DMS 273 treated with DMSO at 0.1 percent for 48 hours (cell line): Measurements from ENCODE around the gene CCDC116.
"Not testable (repeated sequence)": the region's sequence is repeated elsewhere in the genome, so short reads cannot be mapped to it uniquely, and the experiment has no call there.

ENCODE experiments used
- DNase-seq: peaks from one replicate; lab custom pipeline; 2025; lab: John Stamatoyannopoulos, UW

CCDC116 gene

GRCh38 chr22:21632237-21632895 lies at the start of gene CCDC116:
Gene CCDC116 (plus strand): TSS chr22:21632760. CDS start chr22:21633182, 422 bp downstream.
- no peak for DNase-seq

- no peak for DNase-seq
These were observed 49.5 kb upstream of the CCDC116 start for GRCh38 chr22:21582801-21583740.

- no peak for DNase-seq
These were observed 47.2 kb upstream of the CCDC116 start for GRCh38 chr22:21585389-21585788.

GRCh38 chr22:21587803-21588611 lies 44.6 kb upstream of the CCDC116 start:
- no peak for DNase-seq

- DNase-seq, result no peak
These were observed 43.2 kb upstream of the CCDC116 start for GRCh38 chr22:21589396-21589795.

- DNase-seq, result no peak
These were observed 41.5 kb upstream of the CCDC116 start for GRCh38 chr22:21590809-21591641.

GRCh38 chr22:21591695-21592094 lies 40.9 kb upstream of the CCDC116 start:
- DNase-seq, result no peak

- DNase-seq, result no peak
These were observed 40.1 kb upstream of the CCDC116 start for GRCh38 chr22:21592422-21592821.

- DNase-seq, result no peak
These were observed 38.9 kb upstream of the CCDC116 start for GRCh38 chr22:21593406-21594232.

- no peak for DNase-seq
These were observed 37.6 kb upstream of the CCDC116 start for GRCh38 chr22:21594865-21595452.

- DNase-seq, result not testable (repeated sequence)
These were observed 36.0 kb upstream of the CCDC116 start for GRCh38 chr22:21596356-21597135.

- DNase-seq, result no peak
These were observed 34.3 kb upstream of the CCDC116 start for GRCh38 chr22:21598302-21598701.

GRCh38 chr22:21599053-21599893 lies 33.3 kb upstream of the CCDC116 start:
- DNase-seq, result no peak

GRCh38 chr22:21602579-21602978 lies 30.0 kb upstream of the CCDC116 start:
- no peak for DNase-seq

- no peak for DNase-seq
These were observed 28.6 kb upstream of the CCDC116 start for GRCh38 chr22:21603973-21604372.

GRCh38 chr22:21605887-21606564 lies 26.5 kb upstream of the CCDC116 start:
- DNase-seq, result no peak

- DNase-seq, result no peak
These were observed 25.8 kb upstream of the CCDC116 start for GRCh38 chr22:21606775-21607174.
